IPS-15b (cell line): ENCODE results near the gene CCBE1.

Experiments
- H3K27me3 ChIP-seq: one replicate; pipeline ENCODE4 v1.6.1; 2013; ENCODE audit warnings: low read length; ENCODE audit not compliant: control insufficient read depth, insufficient read depth
- H3K36me3 ChIP-seq: one replicate; pipeline ENCODE4 v1.6.1; 2013; ENCODE audit warnings: low read length; ENCODE audit not compliant: control insufficient read depth, insufficient read depth
- H3K4me1 ChIP-seq: one replicate; pipeline ENCODE4 v1.6.1; 2013; ENCODE audit warnings: mild to moderate bottlenecking, low read length; ENCODE audit not compliant: control insufficient read depth, insufficient read depth
- H3K4me3 ChIP-seq: one replicate; pipeline ENCODE4 v1.5.1; 2013; ENCODE audit warnings: low read depth, low read length
- H3K9ac ChIP-seq: one replicate; pipeline ENCODE4 v1.6.1; 2013; ENCODE audit warnings: low read depth, mild to moderate bottlenecking, low read length
- H3K9me3 ChIP-seq: one replicate; pipeline ENCODE4 v1.6.1; 2013; ENCODE audit warnings: mild to moderate bottlenecking, low read length; ENCODE audit not compliant: control insufficient read depth, insufficient read depth

CCBE1 gene

DNA sequence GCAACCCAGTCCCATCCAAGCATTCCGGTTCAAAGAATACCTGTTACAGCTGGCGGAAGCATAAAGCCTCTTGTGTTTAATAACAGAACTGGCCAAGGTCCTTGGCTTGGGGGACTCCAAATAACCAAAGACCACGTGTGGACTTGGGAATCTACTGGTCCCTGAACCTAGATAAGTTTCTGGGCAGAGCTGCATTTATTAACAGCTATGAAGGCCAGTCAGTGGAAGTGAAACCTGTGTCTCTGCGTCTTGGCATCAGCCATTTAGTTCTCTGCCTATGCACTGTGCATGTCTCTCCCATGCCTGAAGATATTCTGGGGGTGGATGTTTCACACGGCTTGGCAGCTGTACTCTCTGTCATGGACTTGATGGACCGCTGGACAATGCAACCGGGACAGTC, 137.7 kb downstream of the CCBE1 start:
- Histone ChIP-seq H3K4me1 (peaks cover 2% of the 10 kb centered on the region), H3K9me3 (no peaks in the 10 kb centered on the region), H3K36me3 (no peaks in the 10 kb centered on the region), H3K27me3 (no peaks in the 10 kb centered on the region), H3K9ac (no peak overlapping the region), H3K4me3 (no peak overlapping the region)

DNA sequence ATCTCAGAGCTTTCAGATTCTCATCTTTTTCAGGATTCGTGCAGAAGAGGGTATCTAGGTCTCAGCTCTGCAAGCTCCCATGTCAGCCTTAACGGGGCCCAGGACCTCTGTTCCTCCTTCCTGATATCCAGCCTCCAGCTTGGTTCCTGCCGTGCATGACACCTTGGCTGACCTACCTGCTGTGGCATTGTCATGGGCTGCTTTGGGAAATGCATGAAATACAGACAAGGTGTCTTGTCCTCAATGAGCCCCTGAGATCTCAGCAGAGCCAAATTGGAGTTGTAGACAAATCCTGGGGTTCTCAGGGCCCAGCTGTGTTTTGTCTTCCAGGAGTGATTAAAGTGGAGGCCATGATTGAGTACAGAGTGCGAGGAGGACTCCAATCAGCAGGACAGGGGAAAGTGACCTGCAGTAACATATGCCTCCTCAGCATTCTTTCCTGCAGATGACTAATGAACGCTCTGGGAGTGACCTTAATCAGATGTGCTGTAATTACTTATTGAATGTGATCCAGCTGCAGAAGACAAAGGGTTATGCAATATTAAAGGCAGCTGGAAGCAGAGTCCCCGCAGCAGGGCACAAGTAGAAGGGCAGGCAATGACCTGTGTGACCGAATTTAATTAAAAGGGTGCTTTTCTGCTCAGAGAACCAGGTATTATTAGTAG, 141.1 kb downstream of the CCBE1 start:
- H3K9ac ChIP-seq, result no peak overlapping the region
- H3K4me1 ChIP-seq, result peaks cover 2% of the 10 kb centered on the region
- H3K36me3 ChIP-seq, result no peaks in the 10 kb centered on the region
- no peak overlapping the region for H3K4me3 ChIP-seq
- no peaks in the 10 kb centered on the region for H3K9me3 ChIP-seq
- no peaks in the 10 kb centered on the region for H3K27me3 ChIP-seq

DNA sequence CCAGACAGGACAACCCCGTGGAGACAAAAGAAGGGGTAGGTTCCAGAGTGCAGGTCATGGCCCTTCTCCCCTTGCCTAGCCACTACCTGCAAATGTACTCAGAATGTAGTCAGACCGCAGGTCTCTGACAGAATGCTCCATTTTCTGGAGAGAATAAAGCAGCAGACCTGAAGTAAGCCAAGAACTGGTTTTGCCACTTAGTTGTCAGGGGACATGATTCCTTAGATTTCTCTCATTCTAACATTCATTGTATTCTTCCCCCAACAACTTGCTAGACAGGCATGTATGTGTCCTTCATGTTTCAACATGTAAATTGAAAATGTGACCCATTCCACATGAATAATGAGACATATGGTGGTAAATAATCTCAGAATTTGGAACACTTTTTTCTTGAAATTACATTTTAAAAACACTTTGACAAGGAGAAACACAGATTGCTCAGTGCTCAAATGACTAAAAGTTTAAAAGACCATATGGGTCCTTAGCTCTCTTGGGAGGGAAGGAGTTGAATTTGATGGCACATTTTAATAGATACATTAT, 142.4 kb downstream of the CCBE1 start:
- no peaks in the 10 kb centered on the region for H3K9me3 ChIP-seq
- H3K36me3 ChIP-seq, result no peaks in the 10 kb centered on the region
- peaks cover 2% of the 10 kb centered on the region for H3K4me1 ChIP-seq
- H3K9ac ChIP-seq, result no peak overlapping the region
- H3K4me3 ChIP-seq, result no peak overlapping the region
- H3K27me3 ChIP-seq, result no peaks in the 10 kb centered on the region

GRCh38 chr18:59553273-59553870, 143.9 kb downstream of the CCBE1 start:
- H3K36me3 ChIP-seq, result no peaks in the 10 kb centered on the region
- H3K9ac ChIP-seq, result no peak overlapping the region
- H3K4me3 ChIP-seq, result no peak overlapping the region
- peaks cover 2% of the 10 kb centered on the region for H3K4me1 ChIP-seq
- no peaks in the 10 kb centered on the region for H3K9me3 ChIP-seq
- H3K27me3 ChIP-seq, result no peaks in the 10 kb centered on the region

DNA sequence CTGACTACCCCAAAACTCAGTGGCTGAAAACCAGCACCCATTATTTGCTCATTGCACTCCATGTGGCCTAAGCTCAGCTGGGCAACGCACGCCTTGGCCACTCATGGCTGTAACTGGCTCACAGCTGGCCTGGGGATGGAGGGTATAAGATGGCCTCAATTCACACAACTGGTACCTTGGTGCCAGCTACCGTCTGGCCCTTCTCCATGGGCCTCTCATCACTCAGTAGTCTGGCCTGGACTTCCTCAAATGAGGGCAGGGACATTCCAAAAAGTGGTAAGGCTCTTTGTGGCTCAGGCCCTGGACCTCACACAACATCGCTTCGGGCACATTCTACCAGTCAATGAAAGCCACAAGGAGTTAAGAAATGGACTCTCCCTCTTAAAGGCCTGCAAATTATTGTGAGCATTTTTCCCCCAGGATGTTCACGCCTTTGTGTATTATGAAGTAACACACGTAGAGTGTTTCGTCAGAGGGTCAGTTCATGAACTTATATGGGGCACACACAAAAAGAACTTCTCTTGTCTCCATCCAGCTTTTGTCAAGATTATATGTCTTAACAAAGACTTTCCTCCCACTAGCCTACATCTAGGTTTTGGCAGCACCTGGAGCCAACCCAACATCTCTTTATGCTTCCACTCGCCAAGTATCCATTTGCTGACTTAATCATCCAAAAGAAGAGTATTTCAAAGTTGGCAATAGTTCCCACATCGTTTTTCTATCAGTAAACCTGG, 145.2 kb downstream of the CCBE1 start:
- Histone ChIP-seq H3K4me3 (no peak overlapping the region), H3K9me3 (no peaks in the 10 kb centered on the region), H3K9ac (no peak overlapping the region), H3K4me1 (peaks cover 2% of the 10 kb centered on the region), H3K36me3 (no peaks in the 10 kb centered on the region), H3K27me3 (no peaks in the 10 kb centered on the region)

GRCh38 chr18:59550174-59550516, 147.1 kb downstream of the CCBE1 start:
- Histone ChIP-seq H3K9ac (no peak overlapping the region), H3K27me3 (no peaks in the 10 kb centered on the region), H3K9me3 (no peaks in the 10 kb centered on the region), H3K36me3 (no peaks in the 10 kb centered on the region), H3K4me3 (no peak overlapping the region), H3K4me1 (no peaks in the 10 kb centered on the region)

DNA sequence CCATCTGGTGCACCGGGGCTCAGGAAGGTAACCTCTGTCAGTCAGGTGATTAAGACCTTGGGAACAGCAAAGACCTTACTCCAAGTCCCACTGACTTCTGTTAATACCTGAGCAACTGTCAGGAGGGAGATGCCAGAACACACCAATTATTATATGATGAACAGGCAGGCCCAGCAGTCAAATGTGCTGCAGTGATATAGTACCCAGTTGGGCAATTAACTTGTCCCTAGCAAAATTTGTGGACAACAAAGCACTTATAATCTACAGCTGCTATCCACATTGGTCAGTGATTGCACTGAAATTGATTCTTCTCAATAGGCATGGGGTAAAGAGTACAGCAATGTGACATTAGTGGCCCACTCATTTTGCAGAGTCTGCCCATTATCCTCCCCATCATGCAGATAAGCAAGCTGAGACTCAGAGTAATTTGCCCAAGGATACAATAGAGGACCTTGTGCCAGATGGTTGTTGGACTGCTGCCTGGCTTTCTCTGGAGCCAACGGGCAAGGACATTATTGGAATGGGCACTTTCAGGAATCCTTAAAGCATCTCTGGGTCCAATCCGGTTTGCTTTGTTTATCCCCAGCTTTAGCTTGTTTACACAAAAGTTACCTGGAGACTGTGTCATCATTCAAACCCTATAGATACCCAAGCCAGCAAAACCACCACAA, 147.6 kb downstream of the CCBE1 start:
- H3K27me3 ChIP-seq, result no peaks in the 10 kb centered on the region
- no peak overlapping the region for H3K9ac ChIP-seq
- no peaks in the 10 kb centered on the region for H3K36me3 ChIP-seq
- H3K4me1 ChIP-seq, result no peaks in the 10 kb centered on the region
- H3K9me3 ChIP-seq, result no peaks in the 10 kb centered on the region
- H3K4me3 ChIP-seq, result no peak overlapping the region

GRCh38 chr18:59547581-59548182, 149.5 kb downstream of the CCBE1 start:
- Histone ChIP-seq H3K27me3 (no peaks in the 10 kb centered on the region), H3K9me3 (no peaks in the 10 kb centered on the region), H3K9ac (no peak overlapping the region), H3K4me3 (no peak overlapping the region), H3K4me1 (no peaks in the 10 kb centered on the region), H3K36me3 (no peaks in the 10 kb centered on the region)

DNA sequence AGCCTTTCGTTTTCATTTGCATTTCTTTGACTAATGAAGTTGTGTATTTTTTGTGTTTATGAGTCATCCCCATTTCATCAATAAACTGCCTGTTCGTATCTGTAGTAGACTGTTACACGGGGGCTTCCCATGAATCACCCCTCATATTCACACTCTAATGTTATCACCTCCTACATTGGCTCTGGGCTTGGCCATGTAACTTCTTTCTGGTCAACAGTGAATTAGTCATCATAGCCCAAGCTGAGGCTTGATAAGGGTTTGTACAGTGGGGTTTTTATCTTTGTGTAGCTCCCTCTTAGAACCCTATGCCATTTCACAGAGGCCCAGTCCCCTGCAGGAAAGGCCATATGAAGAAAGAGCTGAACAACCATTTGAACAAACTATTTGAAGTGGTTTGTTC, 151.0 kb downstream of the CCBE1 start:
- Histone ChIP-seq H3K4me3 (no peak overlapping the region), H3K27me3 (no peaks in the 10 kb centered on the region), H3K9me3 (no peaks in the 10 kb centered on the region), H3K9ac (no peak overlapping the region), H3K4me1 (no peaks in the 10 kb centered on the region), H3K36me3 (no peaks in the 10 kb centered on the region)

DNA sequence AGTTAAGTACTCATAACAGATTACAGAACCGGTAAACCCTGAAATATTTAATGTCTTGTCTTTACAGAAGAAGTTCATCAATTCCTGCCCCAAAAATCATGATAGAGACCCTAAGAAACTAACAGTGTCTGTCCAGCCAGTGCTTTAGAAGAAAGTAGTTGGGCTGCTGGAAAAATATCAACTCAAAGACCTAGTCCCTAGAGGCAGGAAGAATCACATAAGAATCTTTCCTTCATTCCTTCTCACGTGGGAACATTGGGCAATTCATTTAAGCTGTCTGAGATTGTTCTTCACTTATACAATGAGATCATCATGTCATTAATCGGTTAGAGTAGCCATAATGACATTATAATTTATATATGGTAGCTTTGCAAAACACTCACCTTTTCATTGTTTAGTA, 156.4 kb downstream of the CCBE1 start:
- H3K27me3 ChIP-seq, result no peaks in the 10 kb centered on the region
- no peaks in the 10 kb centered on the region for H3K9me3 ChIP-seq
- no peak overlapping the region for H3K9ac ChIP-seq
- no peaks in the 10 kb centered on the region for H3K4me1 ChIP-seq
- no peak overlapping the region for H3K4me3 ChIP-seq
- no peaks in the 10 kb centered on the region for H3K36me3 ChIP-seq

GRCh38 chr18:59540346-59540745, 156.9 kb downstream of the CCBE1 start:
- Histone ChIP-seq H3K27me3 (no peaks in the 10 kb centered on the region), H3K4me1 (no peaks in the 10 kb centered on the region), H3K9me3 (no peaks in the 10 kb centered on the region), H3K9ac (no peak overlapping the region), H3K4me3 (no peak overlapping the region), H3K36me3 (no peaks in the 10 kb centered on the region)
